A549 (cell line): ENCODE results near the gene PLEKHA3.

Experiments used
- CHD2 ChIP-seq: fragments of 150-350 bp; IDR thresholded peaks from 2 replicates; pipeline ENCODE4 v1.6.1; 2014; ENCODE audit warnings: low read length; ENCODE audit not compliant: partially characterized antibody
- CTCF ChIP-seq: fragments of >200 bp; sonication (Bioruptor Twin); formaldehyde crosslinking; IDR thresholded peaks from 3 replicates; pipeline ENCODE4 v1.5.1; 2016
- EP300 ChIP-seq, 2 experiments: fragments of >200 bp; sonication (Bioruptor Twin); formaldehyde crosslinking; IDR thresholded peaks; 2 replicates in 1 of 2; 3 replicates in 1 of 2; pipeline ENCODE4 v1.6.1; 2016 to 2017
- ESRRA ChIP-seq: fragments of 150-350 bp; IDR thresholded peaks from 2 replicates; pipeline ENCODE4 v1.6.1; 2014; ENCODE audit warnings: mild to moderate bottlenecking, low read length, borderline replicate concordance
- MAFK ChIP-seq: fragments of 450-650 bp; IDR thresholded peaks from 2 replicates; pipeline ENCODE4 v1.6.1; 2014; ENCODE audit not compliant: partially characterized antibody
- MAZ ChIP-seq: fragments of 150-350 bp; IDR thresholded peaks from 2 replicates; pipeline ENCODE4 v1.6.1; 2014; ENCODE audit warnings: antibody characterized with exemption, low read depth, low read length, borderline replicate concordance
- RCOR1 ChIP-seq: fragments of 150-350 bp; IDR thresholded peaks from 2 replicates; pipeline ENCODE4 v1.6.1; 2014; ENCODE audit warnings: antibody characterized with exemption, low read length, low read depth
- RFX5 ChIP-seq: fragments of 450-650 bp; IDR thresholded peaks from 2 replicates; pipeline ENCODE4 v1.7.1; 2014; ENCODE audit warnings: antibody characterized with exemption, mild to moderate bottlenecking, moderate library complexity

DNA sequence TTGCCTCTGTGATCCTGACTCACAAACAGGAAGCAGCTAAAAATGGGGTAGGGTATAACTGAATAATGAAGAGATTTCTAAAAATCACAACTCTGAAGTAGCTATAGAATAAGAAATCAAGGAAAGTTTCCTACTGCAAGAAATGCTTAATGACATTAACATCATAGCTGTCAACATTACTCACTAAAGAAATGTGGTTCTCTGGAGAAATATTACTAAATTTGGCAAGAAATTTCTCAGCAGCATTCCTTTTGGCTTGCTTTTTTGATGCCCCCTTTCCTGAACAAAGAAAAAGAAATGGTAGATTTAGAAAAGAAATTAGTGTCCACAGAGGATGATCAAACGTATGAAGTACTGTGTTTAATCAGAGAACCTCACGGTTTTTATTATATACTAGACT is 38.8 kb upstream of the PLEKHA3 start:
- TF ChIP-seq CHD2 = no peak
- no peak for TF ChIP-seq EP300 (IDR thresholded peaks at IDR 0.05)
- TF ChIP-seq RCOR1 = no peak
- no peak for TF ChIP-seq RFX5
- TF ChIP-seq MAZ = no peak
- no peak for TF ChIP-seq CTCF
- TF ChIP-seq MAFK = no peak
- no peak for TF ChIP-seq ESRRA
